Fibroblast of lung (primary cell): ENCODE measurements around the gene EXTL1. TPM values are rescaled to one million over a fixed set of nuclear protein-coding genes. Genes with fewer than 3 reads are reported as not detected.

Experiments used
- DNase-seq, 2 donors: peaks; one replicate each; pipeline versions ENCODE4 v3.0.0 to v3.0.0-alpha.2; 2010; ENCODE audit warnings: low read depth in 2 of 2
- H2AFZ ChIP-seq: 2 replicates; pipeline ENCODE4 v1.5.1; 2012; ENCODE audit warnings: low read length, control low read depth, inconsistent platforms
- H3K27ac ChIP-seq: 2 replicates; pipeline ENCODE4 v1.5.1; 2011; ENCODE audit warnings: low read length, control low read depth; ENCODE audit not compliant: insufficient read depth
- H3K27me3 ChIP-seq: 2 replicates; pipeline ENCODE4 v1.5.1; 2011; ENCODE audit warnings: mild to moderate bottlenecking, low read length; ENCODE audit not compliant: control insufficient read depth, insufficient read depth
- H3K36me3 ChIP-seq: 2 replicates; pipeline ENCODE4 v1.5.1; 2011; ENCODE audit warnings: low read length; ENCODE audit not compliant: control insufficient read depth, insufficient read depth
- H3K4me1 ChIP-seq: 2 replicates; pipeline ENCODE4 v1.5.1; 2011; ENCODE audit warnings: low read length; ENCODE audit not compliant: control insufficient read depth, insufficient read depth; ENCODE audit errors: extremely low read depth
- H3K4me2 ChIP-seq: 2 replicates; pipeline ENCODE4 v1.5.1; 2011; ENCODE audit warnings: low read length, control low read depth; ENCODE audit not compliant: insufficient read depth; ENCODE audit errors: extremely low read depth
- H3K4me3 ChIP-seq, 4 experiments: fragments of 200-600 bp in 1 of 4; sonication (generic) in 1 of 4; replicated peaks in 1 of 4; 2 replicates each; pipeline ENCODE4 v1.5.1; 2011 to 2016; ENCODE audit warnings: low read length in 4 of 4, low read depth in 3 of 4, mild to moderate bottlenecking in 3 of 4, control low read depth in 2 of 4, inconsistent platforms in 1 of 4, mixed read lengths in 1 of 4; ENCODE audit not compliant: insufficient read depth in 1 of 4; ENCODE audit errors: control extremely low read depth in 1 of 4
- H3K79me2 ChIP-seq: 2 replicates; pipeline ENCODE4 v1.5.1; 2012; ENCODE audit warnings: mild to moderate bottlenecking, low read length, inconsistent platforms; ENCODE audit not compliant: control insufficient read depth, insufficient read depth
- H3K9ac ChIP-seq: 2 replicates; pipeline ENCODE4 v1.5.1; 2011; ENCODE audit warnings: mild to moderate bottlenecking, low read length, control low read depth; ENCODE audit not compliant: insufficient read depth
- H3K9me3 ChIP-seq: 2 replicates; pipeline ENCODE4 v1.5.1; 2012; ENCODE audit warnings: low read depth, low read length; ENCODE audit not compliant: control insufficient read depth, insufficient read depth
- H4K20me1 ChIP-seq: 2 replicates; pipeline ENCODE4 v1.5.1; 2011; ENCODE audit warnings: low read length; ENCODE audit not compliant: control insufficient read depth, insufficient read depth; ENCODE audit errors: extremely low read depth
- EZH2 ChIP-seq: IDR thresholded peaks from 2 replicates; pipeline ENCODE4 v1.5.1; 2012; ENCODE audit warnings: low read length, control low read depth, mild to moderate bottlenecking; ENCODE audit errors: missing control alignments
- polyA plus RNA-seq, 2 donors: library from polyadenylated mRNA; depleted of rRNA in 1 of 2; stranded (reverse) in 1 of 2; unstranded in 1 of 2; fragments of >200 nt; gene quantifications; 2 replicates each; pipeline ENCODE4 v1.2.1, GENCODE V29; 2011 to 2012; ENCODE audit warnings: missing spikeins in 1 of 2
- total RNA-seq: library from RNA; depleted of rRNA; stranded (reverse); fragments of >200 nt; gene quantifications from 2 replicates; pipeline ENCODE4 v1.2.1, GENCODE V29; 2014
- TF ChIP-seq, protein P1 (sequence below), 2 donors: IDR thresholded peaks in 1 of 2; conservative IDR thresholded peaks in 1 of 2; 1 replicate in 1 of 2; 2 replicates in 1 of 2; pipeline ENCODE4 v1.5.1; 2011 to 2012; ENCODE audit warnings: low read length in 2 of 2, control low read depth in 1 of 2, inconsistent platforms in 1 of 2, low read depth in 1 of 2, mild to moderate bottlenecking in 1 of 2

Gene EXTL1
- total and polyA plus RNA-seq, 2 donors (not counting 1 experiment from before 2014, with no cell fraction given), result 0.33 to 0.39 TPM

DNA sequence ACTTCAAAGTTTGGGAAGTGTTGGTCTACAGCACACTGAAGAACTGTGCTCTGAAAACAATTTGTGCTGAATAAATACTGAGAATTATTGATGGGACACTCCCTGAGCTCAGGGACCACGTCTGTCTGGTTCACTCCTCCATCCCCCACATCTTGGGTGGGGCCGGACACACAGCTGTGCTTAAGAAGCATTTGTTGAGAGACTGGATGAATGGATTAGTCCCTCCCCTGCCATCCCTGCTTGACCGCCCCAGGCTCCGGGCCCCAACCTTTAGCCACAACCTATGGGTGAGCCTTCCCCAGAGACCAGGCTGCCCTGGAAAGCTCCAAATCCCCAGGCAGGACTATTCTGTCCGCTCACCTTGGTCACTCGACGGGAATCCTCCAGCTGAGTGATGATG lies 38.3 kb downstream of the EXTL1 start:
- Histone ChIP-seq H3K27me3 (peaks cover 38% of the 10 kb centered on the region), H4K20me1 (peaks cover 2% of the 10 kb centered on the region), H3K36me3 (no peaks in the 10 kb centered on the region), H3K9ac (no peak overlapping the region), H3K4me1 (no peaks in the 10 kb centered on the region), H3K27ac (no peak overlapping the region), H2AFZ (no peak overlapping the region), H3K9me3 (no peaks in the 10 kb centered on the region), H3K79me2 (no peaks in the 10 kb centered on the region), H3K4me2 (no peak overlapping the region), H3K4me3 (no peak overlapping the region)
- no peak for TF ChIP-seq EZH2
- TF ChIP-seq, protein P1, sequence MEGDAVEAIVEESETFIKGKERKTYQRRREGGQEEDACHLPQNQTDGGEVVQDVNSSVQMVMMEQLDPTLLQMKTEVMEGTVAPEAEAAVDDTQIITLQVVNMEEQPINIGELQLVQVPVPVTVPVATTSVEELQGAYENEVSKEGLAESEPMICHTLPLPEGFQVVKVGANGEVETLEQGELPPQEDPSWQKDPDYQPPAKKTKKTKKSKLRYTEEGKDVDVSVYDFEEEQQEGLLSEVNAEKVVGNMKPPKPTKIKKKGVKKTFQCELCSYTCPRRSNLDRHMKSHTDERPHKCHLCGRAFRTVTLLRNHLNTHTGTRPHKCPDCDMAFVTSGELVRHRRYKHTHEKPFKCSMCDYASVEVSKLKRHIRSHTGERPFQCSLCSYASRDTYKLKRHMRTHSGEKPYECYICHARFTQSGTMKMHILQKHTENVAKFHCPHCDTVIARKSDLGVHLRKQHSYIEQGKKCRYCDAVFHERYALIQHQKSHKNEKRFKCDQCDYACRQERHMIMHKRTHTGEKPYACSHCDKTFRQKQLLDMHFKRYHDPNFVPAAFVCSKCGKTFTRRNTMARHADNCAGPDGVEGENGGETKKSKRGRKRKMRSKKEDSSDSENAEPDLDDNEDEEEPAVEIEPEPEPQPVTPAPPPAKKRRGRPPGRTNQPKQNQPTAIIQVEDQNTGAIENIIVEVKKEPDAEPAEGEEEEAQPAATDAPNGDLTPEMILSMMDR (conservative IDR thresholded peaks at IDR 0.05 in 1 of 2, IDR thresholded peaks at IDR 0.05 in 1 of 2; ENCODE audit: low read depth in 1 of 2, low read length in 2 of 2), result no peak
- DNase-seq, result no peak

DNA sequence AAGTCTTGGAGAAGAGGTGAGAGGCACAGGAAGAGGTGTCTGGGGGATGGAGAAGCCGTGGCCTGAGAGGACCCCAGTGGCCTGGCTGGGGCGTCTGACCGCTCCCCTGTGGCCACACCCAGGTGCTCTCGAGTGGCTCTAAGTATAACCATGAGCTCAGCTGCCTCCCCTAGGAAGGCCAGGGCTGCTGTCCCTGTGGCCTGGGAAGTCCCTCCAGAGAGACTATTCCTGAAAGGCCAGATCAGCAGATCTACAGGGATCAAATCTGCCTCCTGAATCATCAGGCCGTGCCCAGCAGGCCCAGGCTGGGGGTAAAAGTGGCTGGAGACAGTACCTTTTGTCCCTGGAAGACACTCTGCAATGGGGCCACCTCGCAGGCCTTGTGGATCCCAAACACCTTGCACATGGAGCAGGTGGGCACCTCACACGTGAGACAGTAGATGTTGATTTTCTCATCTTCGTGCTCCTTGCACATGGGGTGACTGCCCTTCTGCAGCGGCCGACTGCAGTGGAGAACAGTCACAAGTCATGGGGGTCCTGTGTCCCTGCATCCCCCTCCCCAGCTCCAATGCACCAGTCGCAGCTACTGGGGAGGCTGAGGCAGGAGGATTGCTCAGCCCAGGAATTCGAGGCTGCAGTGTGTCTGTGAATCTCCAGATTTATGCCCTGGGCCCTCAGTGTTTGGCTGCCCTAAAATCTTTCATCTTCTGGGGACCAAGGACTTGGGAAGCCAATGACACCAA lies 39.4 kb downstream of the EXTL1 start:
- DNase-seq, result no peak
- H3K4me3 ChIP-seq, result no peak overlapping the region
- peaks cover 28% of the 10 kb centered on the region for H3K27me3 ChIP-seq

DNA sequence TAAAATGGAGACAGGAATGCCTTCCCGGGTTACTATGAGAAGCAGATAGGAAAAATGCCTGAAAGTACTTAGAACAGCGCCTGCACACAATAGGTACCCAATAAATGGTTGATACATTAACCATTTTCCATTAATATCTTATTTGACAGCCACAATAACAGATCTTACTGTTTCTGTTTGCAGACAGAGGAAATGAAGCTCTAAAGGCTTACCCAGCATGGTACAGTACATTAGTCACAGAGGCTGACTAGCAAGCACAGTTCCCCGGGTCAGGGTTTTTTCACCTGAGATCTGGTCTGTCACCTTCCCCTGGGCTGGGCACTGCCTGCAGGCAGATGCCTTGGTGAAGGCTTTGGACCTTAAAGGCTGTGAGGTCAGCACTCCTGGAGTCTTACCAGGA lies 43.0 kb downstream of the EXTL1 start:
- no peaks in the 10 kb centered on the region for H3K79me2 ChIP-seq
- no peak overlapping the region for H3K9ac ChIP-seq
- TF ChIP-seq, protein P1 (conservative IDR thresholded peaks at IDR 0.05 in 1 of 2, IDR thresholded peaks at IDR 0.05 in 1 of 2; ENCODE audit: low read depth in 1 of 2, low read length in 2 of 2), result no peak
- no peak for TF ChIP-seq EZH2
- no peak overlapping the region for H3K4me2 ChIP-seq
- H3K4me1 ChIP-seq, result no peaks in the 10 kb centered on the region
- no peak overlapping the region for H2AFZ ChIP-seq
- H3K36me3 ChIP-seq, result no peaks in the 10 kb centered on the region
- H3K9me3 ChIP-seq, result no peaks in the 10 kb centered on the region
- H3K27ac ChIP-seq, result no peak overlapping the region
- no peak for DNase-seq
- peaks cover 19% of the 10 kb centered on the region for H3K27me3 ChIP-seq
- no peaks in the 10 kb centered on the region for H4K20me1 ChIP-seq
- no peak overlapping the region for H3K4me3 ChIP-seq

More for the DNA sequence above, 39.4 kb downstream of the EXTL1 start:
- Histone ChIP-seq H3K9ac (no peak overlapping the region), H3K4me2 (no peak overlapping the region), H2AFZ (no peak overlapping the region), H3K79me2 (no peaks in the 10 kb centered on the region), H3K4me1 (no peaks in the 10 kb centered on the region), H4K20me1 (peaks cover 2% of the 10 kb centered on the region), H3K27ac (no peak overlapping the region), H3K9me3 (no peaks in the 10 kb centered on the region), H3K36me3 (no peaks in the 10 kb centered on the region)
- TF ChIP-seq, protein P1 (conservative IDR thresholded peaks at IDR 0.05 in 1 of 2, IDR thresholded peaks at IDR 0.05 in 1 of 2; ENCODE audit: low read depth in 1 of 2, low read length in 2 of 2), result no peak
- no peak for TF ChIP-seq EZH2
